Measurements from ENCODE around the gene RBMS1.

GRCh38 chr2:160365716-160366367, 127.8 kb downstream of the RBMS1 start:
- TF ChIP-seq CTCF (conservative IDR thresholded peaks at IDR 0.05 in 1 of 2, IDR thresholded peaks at IDR 0.05 in 1 of 2; ENCODE audit: extremely low read depth in 1 of 2, insufficient read depth in 1 of 2, low read depth in 1 of 2, low read length in 2 of 2) (no peak), EZH2 (IDR thresholded peaks at IDR 0.05; ENCODE audit: borderline replicate concordance, low read length) (no peak)
